ENCODE measurements around the gene ITCH. TPM values are rescaled to one million over a fixed set of nuclear protein-coding genes. Genes with fewer than 3 reads are reported as not detected.
"Not testable (repeated sequence)": the region's sequence is repeated elsewhere in the genome, so short reads cannot be mapped to it uniquely, and the experiment has no call there.

The ITCH gene
- polyA plus RNA-seq, 5 donors = 28.0 to 49.2 (median 43.7) TPM

GRCh38 chr20:34507702-34508413, 144.8 kb downstream of the ITCH start:
- DNase-seq = no peak

- no peak for DNase-seq
Observed at GRCh38 chr20:34510575-34510974, 147.5 kb downstream of the ITCH start.

GRCh38 chr20:34511891-34512265, 148.8 kb downstream of the ITCH start:
- peak in 1 of 2 donors; percentile 11 for DNase-seq

- DNase-seq = no peak
Observed at GRCh38 chr20:34512266-34512954, 149.3 kb downstream of the ITCH start.

- DNase-seq = no peak
Observed at GRCh38 chr20:34512955-34513419, 149.9 kb downstream of the ITCH start.

- DNase-seq = not testable (repeated sequence)
Observed at GRCh38 chr20:34514034-34514433, 151.0 kb downstream of the ITCH start.

- no peak for DNase-seq
Observed at GRCh38 chr20:34514897-34515483, 151.9 kb downstream of the ITCH start.

- peak; percentile 46 to 47 for DNase-seq
Observed at GRCh38 chr20:34515484-34516246, 152.6 kb downstream of the ITCH start.

GRCh38 chr20:34516247-34517113, 153.4 kb downstream of the ITCH start, which contains the start of gene DYNLRB1:
TSS of gene DYNLRB1 (plus strand) at chr20:34516422. CDS start at chr20:34516459, 37 bp downstream.
- peak; percentile 96 to 97 for DNase-seq

- DNase-seq = no peak
Observed at GRCh38 chr20:34517114-34517505, 154.0 kb downstream of the ITCH start.

GRCh38 chr20:34518863-34519262, 155.8 kb downstream of the ITCH start:
- not testable (repeated sequence) for DNase-seq

- not testable (repeated sequence) for DNase-seq
Observed at GRCh38 chr20:34519841-34520240, 156.8 kb downstream of the ITCH start.

- DNase-seq = no peak
Observed at GRCh38 chr20:34522969-34523871, 160.1 kb downstream of the ITCH start.

GRCh38 chr20:34524426-34524825, 161.4 kb downstream of the ITCH start:
- DNase-seq = no peak

- no peak for DNase-seq
Observed at GRCh38 chr20:34525342-34525708, 162.3 kb downstream of the ITCH start.

GRCh38 chr20:34525709-34526416, 162.8 kb downstream of the ITCH start:
- peak; percentile 37 to 42 for DNase-seq

GRCh38 chr20:34526466-34526865, 163.4 kb downstream of the ITCH start:
- no peak for DNase-seq

GRCh38 chr20:34527016-34527415, 163.9 kb downstream of the ITCH start:
- DNase-seq = no peak

GRCh38 chr20:34528921-34529297, 165.8 kb downstream of the ITCH start:
- no peak for DNase-seq

Data from right lung (tissue), 5 donors.